SKM-1 (cell line): ENCODE data around the gene PIH1D1.

Experiments
- DNase-seq: peaks from one replicate; lab custom pipeline; 2025; ENCODE audit not compliant: unreplicated experiment; lab: John Stamatoyannopoulos, UW

Gene PIH1D1

GRCh38 chr19:49436381-49437017 is 15.1 kb downstream of the PIH1D1 start:
- no peak for DNase-seq

GRCh38 chr19:49435670-49436069 is 15.9 kb downstream of the PIH1D1 start:
- no peak for DNase-seq

GRCh38 chr19:49434907-49435583 is 16.6 kb downstream of the PIH1D1 start:
- DNase-seq, result no peak

- no peak for DNase-seq
Measured at GRCh38 chr19:49433240-49433901, 18.2 kb downstream of the PIH1D1 start.

- DNase-seq, result no peak
Measured at GRCh38 chr19:49432141-49433073, 19.2 kb downstream of the PIH1D1 start.

- no peak for DNase-seq
Measured at GRCh38 chr19:49431330-49431749, 20.3 kb downstream of the PIH1D1 start.

- DNase-seq, result peak; percentile 11
Measured at GRCh38 chr19:49430678-49431329, 20.8 kb downstream of the PIH1D1 start.

- DNase-seq, result no peak
Measured at GRCh38 chr19:49430172-49430677, 21.4 kb downstream of the PIH1D1 start.

GRCh38 chr19:49428547-49429451 is 22.8 kb downstream of the PIH1D1 start:
- no peak for DNase-seq

GRCh38 chr19:49427855-49428546 is 23.6 kb downstream of the PIH1D1 start:
- DNase-seq, result no peak

- DNase-seq, result no peak
Measured at GRCh38 chr19:49427339-49427738, 24.3 kb downstream of the PIH1D1 start.

GRCh38 chr19:49425922-49426592 is 25.6 kb downstream of the PIH1D1 start:
- DNase-seq, result no peak

GRCh38 chr19:49425178-49425577 is 26.4 kb downstream of the PIH1D1 start, which contains the start of gene GFY:
TSS of gene GFY (plus strand) at chr19:49425388. CDS start at chr19:49426431, 1,043 bp downstream.
- no peak for DNase-seq

- DNase-seq, result no peak
Measured at GRCh38 chr19:49423985-49424303, 27.7 kb downstream of the PIH1D1 start.

- DNase-seq, result no peak
Measured at GRCh38 chr19:49423071-49423984, 28.3 kb downstream of the PIH1D1 start, which contains the start of gene PTH2. TSS of gene PTH2 (minus strand) at chr19:49423441. CDS start at chr19:49423339, 102 bp downstream.

- DNase-seq, result no peak
Measured at GRCh38 chr19:49422407-49423070, 29.1 kb downstream of the PIH1D1 start.

GRCh38 chr19:49421878-49422202 is 29.8 kb downstream of the PIH1D1 start:
- DNase-seq, result no peak
